ENCODE data around the gene TJP1.

TJP1 gene

GRCh38 chr15:29651476-29652233 lies 170.6 kb downstream of the TJP1 start:
- no peak for DNase-seq

All from NCI-H226 (cell line).